Measurements from ENCODE around the gene NEDD9. TPM values are rescaled to one million over a fixed set of nuclear protein-coding genes. Genes with fewer than 3 reads are reported as not detected.

Gene NEDD9
- total and polyA plus RNA-seq, 2 of the 13 experiments (the other 11 are each of a cell fraction or from before 2014, with no cell fraction given) = 27.1 to 389 TPM

GRCh38 chr6:11164717-11165646 is 67.5 kb downstream of the NEDD9 start (continued):
- TF ChIP-seq ZNF264 (CRISPR knock-in tag; IDR thresholded peaks at IDR 0.05) = no peak
- no peak; the same call in 1 of the 2 replicates for TF ChIP-seq KDM2A (CRISPR knock-in tag; IDR thresholded peaks at IDR 0.05; ENCODE audit: borderline replicate concordance, low read depth)
- TF ChIP-seq STAT5B (CRISPR knock-in tag; IDR thresholded peaks at IDR 0.05) = no peak
- peak; percentile 10 to 71; a peak in 2 of 4 replicates for TF ChIP-seq EP300 (IDR thresholded peaks at IDR 0.05; ENCODE audit: low read depth in 2 of 2, low read length in 2 of 2)
- TF ChIP-seq EP300 (CRISPR knock-in tag; IDR thresholded peaks at IDR 0.05; ENCODE audit: borderline replicate concordance) = no peak
- TF ChIP-seq KAT7 (CRISPR knock-in tag; IDR thresholded peaks at IDR 0.05; ENCODE audit: borderline replicate concordance) = no peak
- TF ChIP-seq SMARCE1 (IDR thresholded peaks at IDR 0.05; ENCODE audit: borderline replicate concordance) = no peak
- TF ChIP-seq TEAD3 (CRISPR knock-in tag; optimal IDR thresholded peaks at IDR 0.05; ENCODE audit: borderline replicate concordance) = peak; percentile 95
- TF ChIP-seq ZNF367 (CRISPR knock-in tag; IDR thresholded peaks at IDR 0.05; ENCODE audit: borderline replicate concordance) = no peak
- no peak for TF ChIP-seq SPEN (CRISPR knock-in tag; IDR thresholded peaks at IDR 0.05; ENCODE audit: low read depth)
- TF ChIP-seq MEIS1 (CRISPR knock-in tag; IDR thresholded peaks at IDR 0.05; ENCODE audit: borderline replicate concordance) = no peak
- TF ChIP-seq YY1 (IDR thresholded peaks at IDR 0.05; ENCODE audit: insufficient read depth, insufficient replicate concordance, low read depth, low read length) = no peak
- no peak for TF ChIP-seq ZNF747 (CRISPR knock-in tag; IDR thresholded peaks at IDR 0.05; ENCODE audit: borderline replicate concordance)
- no peak for TF ChIP-seq IRF2 (CRISPR knock-in tag; IDR thresholded peaks at IDR 0.05)
- no peak for TF ChIP-seq TMF1 (CRISPR knock-in tag; IDR thresholded peaks at IDR 0.05; ENCODE audit: low read depth)
- TF ChIP-seq FOSL2 (CRISPR knock-in tag; IDR thresholded peaks at IDR 0.05) = no peak; the same call in 1 of the 2 replicates
- TF ChIP-seq ZNF3 (CRISPR knock-in tag; IDR thresholded peaks at IDR 0.05) = no peak
- TF ChIP-seq ARNT2 (CRISPR knock-in tag; IDR thresholded peaks at IDR 0.05; ENCODE audit: low read depth) = no peak
- TF ChIP-seq KDM5B (CRISPR knock-in tag; IDR thresholded peaks at IDR 0.05; ENCODE audit: borderline replicate concordance) = peak; percentile 79; the same call in 1 of the 2 replicates
- no peak for TF ChIP-seq ZNF318 (CRISPR knock-in tag; IDR thresholded peaks at IDR 0.05)
- no peak for TF ChIP-seq KLF15 (CRISPR knock-in tag; IDR thresholded peaks at IDR 0.05; ENCODE audit: borderline replicate concordance)
- TF ChIP-seq ZNF292 (CRISPR knock-in tag; IDR thresholded peaks at IDR 0.05; ENCODE audit: borderline replicate concordance, low read depth) = peak; percentile 63; the same call in 1 of the 2 replicates
- TF ChIP-seq ZSCAN22 (CRISPR knock-in tag; IDR thresholded peaks at IDR 0.05) = no peak

All from HepG2 (cell line).